ENCODE data around the gene PACRG. TPM values are rescaled to one million over a fixed set of nuclear protein-coding genes. Genes with fewer than 3 reads are reported as not detected.

PACRG gene
- total RNA-seq, 1 experiment from 2014 or later: 0.26 TPM

GRCh38 chr6:163308629-163309440 lies 581.1 kb downstream of the PACRG start:
- no peak overlapping the region for H2BK20ac ChIP-seq (ENCODE audit: low read depth, low read length, poor library complexity, severe bottlenecking)
- no peak overlapping the region for H2BK5ac ChIP-seq (ENCODE audit: insufficient read length, low read length)
- no peak overlapping the region for H4K91ac ChIP-seq (ENCODE audit: insufficient read length, low read depth, low read length)
- no peak overlapping the region for H4K5ac ChIP-seq (ENCODE audit: insufficient read length, low read depth, low read length)
- no peaks in the 10 kb centered on the region for H3K23me2 ChIP-seq (ENCODE audit: insufficient read length, low read depth, low read length, poor library complexity, severe bottlenecking)
- no peak overlapping the region for H2AFZ ChIP-seq (ENCODE audit: low read length)
- no peak overlapping the region for H2AK5ac ChIP-seq (ENCODE audit: insufficient read length, low read length)
- no peak overlapping the region for H3K56ac ChIP-seq (ENCODE audit: insufficient read length, low read depth, low read length)
- TF ChIP-seq CTCF (conservative IDR thresholded peaks at IDR 0.05): no peak
- no peak overlapping the region for H3K4ac ChIP-seq (ENCODE audit: low read depth, low read length)
- Mint-ChIP-seq H3K27me3 (ENCODE audit: low read depth) (peaks cover 3% of the 10 kb centered on the region), H3K36me3 (ENCODE audit: insufficient read depth in 1 of 3, low read depth in 3 of 3) (no peaks in the 10 kb centered on the region), H3K27ac (0 out of 7 replicates have a peak overlapping the region, but pooled peaks of 1 of the 3 experiments have one; percentile 31), H3K9me3 (no peaks in the 10 kb centered on the region), H3K4me1 (peaks cover 4 to 6% of the 10 kb centered on the region in 2 experiments; a peak in 2 of 4 replicates), H3K4me3 (no peak overlapping the region)
- no peak overlapping the region for H2BK120ac ChIP-seq (ENCODE audit: low read depth, low read length, poor library complexity, severe bottlenecking)
- H3K9me3 ChIP-seq (ENCODE audit: control insufficient read depth, low read depth, low read length): no peaks in the 10 kb centered on the region
- no peak overlapping the region for H3K23ac ChIP-seq (ENCODE audit: insufficient read length, low read depth, low read length)
- H3T11ph ChIP-seq (ENCODE audit: low read length): no peak overlapping the region
- no peak overlapping the region for H3K9ac ChIP-seq (ENCODE audit: extremely low read depth, insufficient read length, low read length)
- no peak overlapping the region for H2BK12ac ChIP-seq (ENCODE audit: insufficient read length, low read depth, low read length)
- H4K20me1 ChIP-seq (ENCODE audit: control insufficient read depth, insufficient read depth, insufficient read length): no peaks in the 10 kb centered on the region
- H3K79me2 ChIP-seq (ENCODE audit: insufficient read depth, low read length): no peaks in the 10 kb centered on the region
- no peaks in the 10 kb centered on the region for H3K27me3 ChIP-seq (ENCODE audit: insufficient read depth, low read length)
- WGBS (ENCODE audit: extremely low coverage, insufficient read length, low lambda C conversion rate): no CpG with 5 or more reads among the region's 22 CpGs
- no peak overlapping the region for H3K18ac ChIP-seq (ENCODE audit: insufficient read length, low read depth, low read length)
- H3K79me1 ChIP-seq (ENCODE audit: insufficient read depth, low read depth, low read length, poor library complexity, severe bottlenecking): no peaks in the 10 kb centered on the region
- DNase-seq: no peak
- no peak overlapping the region for H4K8ac ChIP-seq (replicated peaks; ENCODE audit: insufficient read length, low read depth, low read length)
- no peak overlapping the region for H3K14ac ChIP-seq (ENCODE audit: insufficient read depth, low read length)
- no peak overlapping the region for H2BK15ac ChIP-seq (ENCODE audit: low read depth, low read length)
- H3K4me1 ChIP-seq (ENCODE audit: insufficient read depth, low read length): no peaks in the 10 kb centered on the region
- H3K27ac ChIP-seq (ENCODE audit: insufficient read length, low read depth, low read length): no peak overlapping the region
- H3K4me2 ChIP-seq (ENCODE audit: insufficient read depth, insufficient read length, low read length): no peak overlapping the region
